ENCODE data around the gene SMAP2. TPM values are rescaled to one million over a fixed set of nuclear protein-coding genes. Genes with fewer than 3 reads are reported as not detected.

The SMAP2 gene
- total and polyA plus RNA-seq, 10 of the 15 experiments (the other 5 are each of a cell fraction or from before 2014, with no cell fraction given): 33.4 to 177 (median 105) TPM

DNA sequence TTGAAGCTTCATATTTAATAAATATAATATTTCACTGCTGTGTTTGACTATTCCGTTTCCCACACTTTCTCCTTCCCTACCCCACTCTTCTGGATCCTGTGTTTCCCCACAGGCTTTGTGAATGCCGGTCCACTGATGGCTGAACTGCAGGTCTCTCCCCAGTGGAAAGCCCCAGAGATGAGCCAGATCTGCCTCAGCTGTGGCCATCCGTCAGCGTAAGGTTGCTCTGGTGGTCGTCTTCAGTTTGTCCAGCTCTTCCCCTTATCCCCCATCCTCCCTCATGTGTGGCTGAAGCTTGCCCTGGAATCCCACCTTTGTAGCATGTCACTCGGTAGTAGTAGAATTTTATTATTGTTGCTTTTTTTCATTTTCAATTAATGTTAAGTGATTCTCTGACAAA lies 11.4 kb downstream of the SMAP2 start (continued):
- no peak for TF ChIP-seq ZBTB40 (IDR thresholded peaks at IDR 0.05; ENCODE audit: borderline replicate concordance)
- no peak for TF ChIP-seq TAF1 (IDR thresholded peaks at IDR 0.05; ENCODE audit: borderline replicate concordance, low read depth, low read length)
- TF ChIP-seq SMARCA5 (IDR thresholded peaks at IDR 0.05): no peak; the same call in 1 of the 2 replicates
- peak; percentile 45; the same call in 1 of the 2 replicates for TF ChIP-seq YY1 (IDR thresholded peaks at IDR 0.05; ENCODE audit: low read depth, low read length)
- TF ChIP-seq SMAD1 (IDR thresholded peaks at IDR 0.05; ENCODE audit: low read depth, partially characterized antibody): no peak
- peak; percentile 55; the same call in 1 of the 2 replicates for TF ChIP-seq HDGF (IDR thresholded peaks at IDR 0.05)
- TF ChIP-seq SP1 (IDR thresholded peaks at IDR 0.05; ENCODE audit: low read depth, low read length): no peak
- TF ChIP-seq RFX5 (IDR thresholded peaks at IDR 0.05; ENCODE audit: low read depth, low read length): no peak
- TF ChIP-seq RELA (IDR thresholded peaks at IDR 0.05; ENCODE audit: borderline replicate concordance, partially characterized antibody): peak; percentile 27
- no peak for TF ChIP-seq JUNB (IDR thresholded peaks at IDR 0.05)
- no peak for TF ChIP-seq NR2F1 (conservative IDR thresholded peaks at IDR 0.05)
- TF ChIP-seq PAX5 (IDR thresholded peaks at IDR 0.05; ENCODE audit: borderline replicate concordance, low read depth, low read length): peak; percentile 40; the same call in 1 of the 2 replicates
- TF ChIP-seq PKNOX1 (IDR thresholded peaks at IDR 0.05): no peak
- no peak for TF ChIP-seq PRDM15 (CRISPR knock-in tag; IDR thresholded peaks at IDR 0.05)
- peak; percentile 78; the same call in 2 of the 3 replicates for TF ChIP-seq POU2F2 (IDR thresholded peaks at IDR 0.05; ENCODE audit: borderline replicate concordance, low read depth, low read length)

Measured in GM12878 (cell line).